ENCODE measurements around the gene TRAF7. TPM values are rescaled to one million over a fixed set of nuclear protein-coding genes. Genes with fewer than 3 reads are reported as not detected.
A peak's percentile ranks its signal among the peaks of the same experiment; 100 is the strongest.

The TRAF7 gene
- total RNA-seq, 1 experiment from 2014 or later, result 160 TPM

GRCh38 chr16:2121853-2122252 lies 33.7 kb upstream of the TRAF7 start:
- BruUV-seq (replicated peaks), result no TSS peak

More at GRCh38 chr16:2121853-2122252, 33.7 kb upstream of the TRAF7 start:
- Histone ChIP-seq H3K9me2 (ENCODE audit: insufficient read depth) (no peaks in the 10 kb centered on the region), H3K4me1 (ENCODE audit: control insufficient read depth in 1 of 2, insufficient read depth in 2 of 2, low read length in 2 of 2) (no peaks in the 10 kb centered on the region), H3K27me3 (ENCODE audit: insufficient read depth, low read length) (no peaks in the 10 kb centered on the region), H4K20me1 (ENCODE audit: insufficient read depth) (no peaks in the 10 kb centered on the region), H3K4me3 (replicated peaks in 1 of 2; ENCODE audit: low read depth in 1 of 2, low read length in 2 of 2) (no peak overlapping the region), H3K36me3 (ENCODE audit: control insufficient read depth in 1 of 2, insufficient read depth in 2 of 2, low read length in 2 of 2) (no peaks in the 10 kb centered on the region), H3K4me2 (ENCODE audit: low read length) (no peak overlapping the region), H3K9me3 (ENCODE audit: control insufficient read depth in 1 of 2, insufficient read depth in 1 of 2, low read depth in 1 of 2, low read length in 2 of 2) (no peaks in the 10 kb centered on the region), H2AFZ (ENCODE audit: low read depth, low read length, poor library complexity, severe bottlenecking) (no peak overlapping the region), H3K79me2 (ENCODE audit: insufficient read depth, low read length) (peaks cover 33% of the 10 kb centered on the region; the same call in 1 of the 2 replicates), H3K27ac (ENCODE audit: low read depth, low read length) (no peak overlapping the region), H3K9ac (ENCODE audit: low read length) (no peak overlapping the region)
- ChIA-PET POLR2A (no interaction called here), CTCF (no interaction called here), RAD21 (ENCODE audit: low non-redundant PET in 1 of 2, low total read pairs in 2 of 2, uncharacterized antibody in 2 of 2, unreplicated experiment in 2 of 2) (no interaction called here)
- DNase-seq (ENCODE audit: low read depth, low spot score) (no peak), ATAC-seq (peak; percentile 30)
- intact Hi-C loops (cut with micrococcal nuclease), result no loop called here
- TF ChIP-seq CTCF (IDR thresholded peaks at IDR 0.05 in 2 of 3, conservative IDR thresholded peaks at IDR 0.05 in 1 of 3; ENCODE audit: borderline replicate concordance in 1 of 3, insufficient read depth in 1 of 3, low read depth in 2 of 3, low read length in 2 of 3), result no peak
- TF ChIP-seq YY1 (IDR thresholded peaks at IDR 0.05; ENCODE audit: extremely low read depth, insufficient replicate concordance, low read depth, low read length), result no peak
- no peak for TF ChIP-seq REST (IDR thresholded peaks at IDR 0.05; ENCODE audit: low read depth)
- no peak for TF ChIP-seq ZFX (IDR thresholded peaks at IDR 0.05)
- no peak for TF ChIP-seq TCF7L2 (IDR thresholded peaks at IDR 0.05; ENCODE audit: borderline replicate concordance, extremely low read depth, insufficient read depth, insufficient read length)
- no peak for TF ChIP-seq ELF1 (IDR thresholded peaks at IDR 0.05; ENCODE audit: borderline replicate concordance, low read depth)
- TF ChIP-seq SIN3A (IDR thresholded peaks at IDR 0.05; ENCODE audit: low read depth), result no peak
- TF ChIP-seq POLR2A (IDR thresholded peaks at IDR 0.05; ENCODE audit: borderline replicate concordance, extremely low read depth, insufficient read depth, insufficient read length), result no peak
- no peak for TF ChIP-seq ZNF274 (IDR thresholded peaks at IDR 0.05; ENCODE audit: low read depth, low read length)
- no peak for TF ChIP-seq EZH2phosphoT487 (IDR thresholded peaks at IDR 0.05; ENCODE audit: borderline replicate concordance)
- no peak for TF ChIP-seq CEBPB (IDR thresholded peaks at IDR 0.05; ENCODE audit: low read depth)
- no peak for TF ChIP-seq EGR1 (IDR thresholded peaks at IDR 0.05; ENCODE audit: low read depth)
- TF ChIP-seq MAX (IDR thresholded peaks at IDR 0.05), result no peak
- no peak for TF ChIP-seq ATF3 (IDR thresholded peaks at IDR 0.05)
- TF ChIP-seq SP1 (IDR thresholded peaks at IDR 0.05; ENCODE audit: low read depth), result no peak
- no peak for TF ChIP-seq POLR2AphosphoS5 (IDR thresholded peaks at IDR 0.05; ENCODE audit: low read depth, low read length)
- no peak for TF ChIP-seq CBX3 (IDR thresholded peaks at IDR 0.05; ENCODE audit: low read depth)
- no peak for TF ChIP-seq EZH2 (IDR thresholded peaks at IDR 0.05)
